HG03280 (cell line): ENCODE results near the gene ZNF217.
A peak's percentile ranks its signal among the peaks of the same experiment; 100 is the strongest.
"Not testable (repeated sequence)": the region's sequence is repeated elsewhere in the genome, so short reads cannot be mapped to it uniquely, and the experiment has no call there.

Source experiments
- ATAC-seq: cut with Tn5 transposase; IDR thresholded peaks from one replicate; pipeline ENCODE4 v1.9.1; 2021; ENCODE audit warnings: mild to moderate bottlenecking, moderate library complexity; ENCODE audit not compliant: unreplicated experiment

ZNF217 gene

GRCh38 chr20:53593466-53594007, at the start of gene ZNF217:
ZNF217 (minus strand) TSS chr20:53593839; CDS start chr20:53582826, 11,013 bp downstream.
- peak; percentile 26 for ATAC-seq

GRCh38 chr20:53643031-53643832, 49.6 kb upstream of the ZNF217 start:
- ATAC-seq = peak; percentile 96

- ATAC-seq = peak; percentile 37
Observed at GRCh38 chr20:53642196-53643030, 48.8 kb upstream of the ZNF217 start.

GRCh38 chr20:53639647-53640440, 46.2 kb upstream of the ZNF217 start:
- no peak for ATAC-seq

GRCh38 chr20:53639128-53639527, 45.5 kb upstream of the ZNF217 start:
- no peak for ATAC-seq

- ATAC-seq = not testable (repeated sequence)
Observed at GRCh38 chr20:53637310-53637709, 43.7 kb upstream of the ZNF217 start.

- ATAC-seq = no peak
Observed at GRCh38 chr20:53636540-53637097, 43.0 kb upstream of the ZNF217 start.

GRCh38 chr20:53635221-53635620, 41.6 kb upstream of the ZNF217 start:
- no peak for ATAC-seq

GRCh38 chr20:53631909-53632662, 38.4 kb upstream of the ZNF217 start:
- ATAC-seq = no peak

- ATAC-seq = no peak
Observed at GRCh38 chr20:53629436-53629835, 35.8 kb upstream of the ZNF217 start.

- not testable (repeated sequence) for ATAC-seq
Observed at GRCh38 chr20:53628758-53629157, 35.1 kb upstream of the ZNF217 start.

GRCh38 chr20:53628076-53628475, 34.4 kb upstream of the ZNF217 start:
- ATAC-seq = no peak

GRCh38 chr20:53627001-53627400, 33.4 kb upstream of the ZNF217 start:
- ATAC-seq = not testable (repeated sequence)

- ATAC-seq = no peak
Observed at GRCh38 chr20:53626584-53626983, 32.9 kb upstream of the ZNF217 start.

- ATAC-seq = no peak
Observed at GRCh38 chr20:53625311-53626129, 31.9 kb upstream of the ZNF217 start.

GRCh38 chr20:53624927-53625250, 31.2 kb upstream of the ZNF217 start:
- ATAC-seq = not testable (repeated sequence)

GRCh38 chr20:53623454-53624211, 30.0 kb upstream of the ZNF217 start:
- ATAC-seq = peak; percentile 49

GRCh38 chr20:53623134-53623453, 29.5 kb upstream of the ZNF217 start:
- ATAC-seq = no peak
